Right renal cortex interstitium (tissue), 3 donors: ENCODE measurements around the gene SLC25A21. TPM values are rescaled to one million over a fixed set of nuclear protein-coding genes. Genes with fewer than 3 reads are reported as not detected.

ENCODE experiments used
- polyA plus RNA-seq, 3 donors: library from polyadenylated mRNA; unstranded; fragments of 120-200 nt; gene quantifications; one replicate each; pipeline ENCODE4 v1.2.1, GENCODE V29; 2013; ENCODE audit not compliant: insufficient read length in 3 of 3

Gene SLC25A21
- polyA plus RNA-seq, 3 donors = 2.4 to 4.7 (median 3.4) TPM

Other genes with a start within 250 kb of the SLC25A21 start
- 10 to 100 TPM in 2 of 3 donors, 1 to 10 TPM in 1; 9.6 to 14.1 (median 11.4) TPM for gene MIPOL1, start 25.3 kb upstream of the SLC25A21 start, polyA plus RNA-seq